ENCODE measurements around the gene BCAS3. TPM values are rescaled to one million over a fixed set of nuclear protein-coding genes. Genes with fewer than 3 reads are reported as not detected.

Gene BCAS3
- total RNA-seq, 1 experiment from 2014 or later, result 26.3 TPM

- H3K79me2 ChIP-seq (ENCODE audit: insufficient read depth, low read length), result no peaks in the 10 kb centered on the region
- TF ChIP-seq SP1 (IDR thresholded peaks at IDR 0.05; ENCODE audit: low read depth) (no peak), SIN3A (IDR thresholded peaks at IDR 0.05; ENCODE audit: low read depth) (no peak), ZNF274 (IDR thresholded peaks at IDR 0.05; ENCODE audit: low read depth, low read length) (no peak), ELF1 (IDR thresholded peaks at IDR 0.05; ENCODE audit: borderline replicate concordance, low read depth) (no peak), SRF (IDR thresholded peaks at IDR 0.05; ENCODE audit: low read depth) (no peak), CEBPB (IDR thresholded peaks at IDR 0.05; ENCODE audit: low read depth) (no peak), POLR2A (IDR thresholded peaks at IDR 0.05; ENCODE audit: borderline replicate concordance, extremely low read depth, insufficient read depth, insufficient read length) (no peak), EZH2 (IDR thresholded peaks at IDR 0.05) (no peak)
- H3K4me3 ChIP-seq (replicated peaks in 1 of 2; ENCODE audit: low read depth in 1 of 2, low read length in 2 of 2), result no peak overlapping the region
- no peaks in the 10 kb centered on the region for H3K9me2 ChIP-seq (ENCODE audit: insufficient read depth)
- ChIA-PET RAD21 (ENCODE audit: low non-redundant PET in 1 of 2, low total read pairs in 2 of 2, uncharacterized antibody in 2 of 2, unreplicated experiment in 2 of 2) (no interaction called here), CTCF (interaction anchor here (0.5 kb wide), 1 partner anchor 541 kb away, joined by 3 read pairs; no protein-coding TSS in a partner anchor), POLR2A (no interaction called here)
- H3K27me3 ChIP-seq (ENCODE audit: insufficient read depth, low read length), result no peaks in the 10 kb centered on the region
- DNase-seq (ENCODE audit: low read depth, low spot score), result no peak
- H3K9me3 ChIP-seq (ENCODE audit: control insufficient read depth in 1 of 2, insufficient read depth in 1 of 2, low read depth in 1 of 2, low read length in 2 of 2), result no peaks in the 10 kb centered on the region
- H2AFZ ChIP-seq (ENCODE audit: low read depth, low read length, poor library complexity, severe bottlenecking), result no peak overlapping the region
- H3K4me2 ChIP-seq (ENCODE audit: low read length), result no peak overlapping the region
- no peak for ATAC-seq
- intact Hi-C loops (cut with micrococcal nuclease), result no loop called here
- no TSS peak for BruUV-seq (replicated peaks)
- H3K36me3 ChIP-seq (ENCODE audit: control insufficient read depth in 1 of 2, insufficient read depth in 2 of 2, low read length in 2 of 2), result no peaks in the 10 kb centered on the region
- H3K27ac ChIP-seq (ENCODE audit: low read depth, low read length), result no peak overlapping the region
- no peaks in the 10 kb centered on the region for H4K20me1 ChIP-seq (ENCODE audit: insufficient read depth)
- H3K9ac ChIP-seq (ENCODE audit: low read length), result no peak overlapping the region
- H3K4me1 ChIP-seq (ENCODE audit: control insufficient read depth in 1 of 2, insufficient read depth in 2 of 2, low read length in 2 of 2), result no peaks in the 10 kb centered on the region
These were observed 333.1 kb downstream of the BCAS3 start for GRCh38 chr17:61010661-61011170.

GRCh38 chr17:61011251-61011650 is 333.6 kb downstream of the BCAS3 start:
- intact Hi-C loops (cut with micrococcal nuclease), result no loop called here
- H3K9me3 ChIP-seq (ENCODE audit: control insufficient read depth in 1 of 2, insufficient read depth in 1 of 2, low read depth in 1 of 2, low read length in 2 of 2), result no peaks in the 10 kb centered on the region
- no peak overlapping the region for H3K27ac ChIP-seq (ENCODE audit: low read depth, low read length)
- H3K36me3 ChIP-seq (ENCODE audit: control insufficient read depth in 1 of 2, insufficient read depth in 2 of 2, low read length in 2 of 2), result no peaks in the 10 kb centered on the region
- no peaks in the 10 kb centered on the region for H3K9me2 ChIP-seq (ENCODE audit: insufficient read depth)
- DNase-seq (ENCODE audit: low read depth, low spot score) (no peak), ATAC-seq (no peak)
- no peak overlapping the region for H2AFZ ChIP-seq (ENCODE audit: low read depth, low read length, poor library complexity, severe bottlenecking)
- POLR2A ChIA-PET, result no interaction called here
- H3K4me2 ChIP-seq (ENCODE audit: low read length), result no peak overlapping the region
- H3K9ac ChIP-seq (ENCODE audit: low read length), result no peak overlapping the region
- H3K4me1 ChIP-seq (ENCODE audit: control insufficient read depth in 1 of 2, insufficient read depth in 2 of 2, low read length in 2 of 2), result no peaks in the 10 kb centered on the region
- no peaks in the 10 kb centered on the region for H3K27me3 ChIP-seq (ENCODE audit: insufficient read depth, low read length)
- no peaks in the 10 kb centered on the region for H4K20me1 ChIP-seq (ENCODE audit: insufficient read depth)
- H3K79me2 ChIP-seq (ENCODE audit: insufficient read depth, low read length), result no peaks in the 10 kb centered on the region
- RAD21 ChIA-PET (ENCODE audit: low non-redundant PET in 1 of 2, low total read pairs in 2 of 2, uncharacterized antibody in 2 of 2, unreplicated experiment in 2 of 2), result no interaction called here
- H3K4me3 ChIP-seq (replicated peaks in 1 of 2; ENCODE audit: low read depth in 1 of 2, low read length in 2 of 2), result no peak overlapping the region
- CTCF ChIA-PET, result interaction anchor here (0.5 kb wide), 1 partner anchor 540 kb away, joined by 3 read pairs; no protein-coding TSS in a partner anchor
- no TSS peak for BruUV-seq (replicated peaks)
- TF ChIP-seq REST (IDR thresholded peaks at IDR 0.05; ENCODE audit: low read depth) (no peak), TCF7L2 (IDR thresholded peaks at IDR 0.05; ENCODE audit: borderline replicate concordance, extremely low read depth, insufficient read depth, insufficient read length) (no peak), CEBPB (IDR thresholded peaks at IDR 0.05; ENCODE audit: low read depth) (no peak), CBX3 (IDR thresholded peaks at IDR 0.05; ENCODE audit: low read depth) (no peak), ATF3 (IDR thresholded peaks at IDR 0.05) (no peak), CTCF (IDR thresholded peaks at IDR 0.05 in 2 of 3, conservative IDR thresholded peaks at IDR 0.05 in 1 of 3; ENCODE audit: borderline replicate concordance in 1 of 3, insufficient read depth in 1 of 3, low read depth in 2 of 3, low read length in 2 of 3) (no peak), POLR2AphosphoS5 (IDR thresholded peaks at IDR 0.05; ENCODE audit: low read depth, low read length) (no peak), ZFX (IDR thresholded peaks at IDR 0.05) (no peak), RAD21 (IDR thresholded peaks at IDR 0.05; ENCODE audit: low read depth) (no peak), SRF (IDR thresholded peaks at IDR 0.05; ENCODE audit: low read depth) (no peak), FOSL1 (IDR thresholded peaks at IDR 0.05; ENCODE audit: low read depth) (no peak)

Measured in HCT116 (cell line).